K562 (cell line): ENCODE results near the gene SLC1A4.

Experiments
- CBX2 ChIP-seq: fragments of 200-600 bp; sonication (generic); IDR thresholded peaks from one replicate; pipeline ENCODE4 v1.6.1; 2012; ENCODE audit warnings: mild to moderate bottlenecking, low read length, inconsistent platforms; ENCODE audit not compliant: insufficient read depth, poor library complexity, severe bottlenecking
- TF ChIP-seq, protein P1 (sequence below): fragments of 250-450 bp; sonication (Bioruptor Pico); IDR thresholded peaks from 2 replicates; pipeline ENCODE4 v1.5.0; 2021

DNA sequence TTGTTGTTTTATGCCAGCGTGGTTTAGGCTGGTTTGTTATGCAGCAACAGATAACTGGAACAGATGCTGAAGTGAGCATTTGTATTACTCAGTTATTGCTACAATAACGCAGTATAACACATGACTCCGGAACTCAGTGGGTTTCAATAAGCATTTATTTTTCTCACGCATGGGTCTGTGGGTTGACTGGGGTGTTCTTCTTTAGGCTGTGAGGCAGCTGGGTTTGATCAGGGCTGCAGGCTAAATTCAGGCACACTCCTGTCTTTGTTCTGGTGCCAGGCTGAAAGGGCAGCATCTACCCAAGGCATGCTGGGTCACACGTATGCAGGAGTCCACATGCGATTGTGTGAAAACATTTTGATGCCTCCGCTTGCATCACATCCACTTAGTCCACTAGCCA lies 3.8 kb upstream of the SLC1A4 start:
- no peak for TF ChIP-seq CBX2
- TF ChIP-seq, protein P1, sequence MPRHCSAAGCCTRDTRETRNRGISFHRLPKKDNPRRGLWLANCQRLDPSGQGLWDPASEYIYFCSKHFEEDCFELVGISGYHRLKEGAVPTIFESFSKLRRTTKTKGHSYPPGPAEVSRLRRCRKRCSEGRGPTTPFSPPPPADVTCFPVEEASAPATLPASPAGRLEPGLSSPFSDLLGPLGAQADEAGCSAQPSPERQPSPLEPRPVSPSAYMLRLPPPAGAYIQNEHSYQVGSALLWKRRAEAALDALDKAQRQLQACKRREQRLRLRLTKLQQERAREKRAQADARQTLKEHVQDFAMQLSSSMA, result no peak
